Stimulated activated memory B cell treated with anti-CD40 and anti-IgM and Interleukin-4, amounts not matched to agents 10 μg/mL and 1 μg/mL and 100 μg/mL, for 72 hours (primary cell): ENCODE data around the gene PER1.

ENCODE experiments used
- ATAC-seq: fragments of 150-1000 bp; cut with Tn5 transposase; 2 replicates; pipeline ENCODE4 v1.10.0; 2021
- H3K27ac Mint-ChIP-seq: one replicate; pipeline ENCODE4 v1.8.0; 2022; ENCODE audit warnings: mild to moderate bottlenecking, mixed read lengths
- H3K27me3 Mint-ChIP-seq: one replicate; pipeline ENCODE4 v1.8.0; 2022; ENCODE audit warnings: mixed read lengths
- H3K36me3 Mint-ChIP-seq: one replicate; pipeline ENCODE4 v1.8.0; 2022; ENCODE audit warnings: mixed read lengths
- H3K4me1 Mint-ChIP-seq: one replicate; pipeline ENCODE4 v1.8.0; 2022; ENCODE audit warnings: mixed read lengths
- H3K4me3 Mint-ChIP-seq: one replicate; pipeline ENCODE4 v1.8.0; 2022; ENCODE audit warnings: mild to moderate bottlenecking, moderate library complexity, mixed read lengths
- H3K9me3 Mint-ChIP-seq: one replicate; pipeline ENCODE4 v1.8.0; 2022; ENCODE audit warnings: mixed read lengths

Gene PER1

GRCh38 chr17:8152112-8152775, at the start of gene PER1:
Gene PER1 (minus strand): TSS chr17:8152404. CDS start chr17:8150706, 1,698 bp downstream.
- Mint-ChIP-seq H3K4me3 (peak within 1 kb of the TSS; percentile 83), H3K4me1 (peaks cover 16% of the 10 kb centered on the region), H3K27ac (peak within 1 kb of the TSS; percentile 74)

GRCh38 chr17:8192070-8192815, 40.0 kb upstream of the PER1 start:
- Mint-ChIP-seq H3K4me1 (peaks cover 20% of the 10 kb centered on the region), H3K4me3 (no peak overlapping the region), H3K9me3 (no peaks in the 10 kb centered on the region), H3K36me3 (no peaks in the 10 kb centered on the region), H3K27ac (no peak overlapping the region), H3K27me3 (no peaks in the 10 kb centered on the region)
- ATAC-seq, result no peak

More at GRCh38 chr17:8152112-8152775, at the start of gene PER1:
- Mint-ChIP-seq H3K36me3 (peaks cover 28% of the 10 kb centered on the region), H3K27me3 (no peaks in the 10 kb centered on the region), H3K9me3 (no peaks in the 10 kb centered on the region)
- ATAC-seq, result peak; percentile 39

- H3K27ac Mint-ChIP-seq, result no peak overlapping the region
- H3K4me3 Mint-ChIP-seq, result no peak overlapping the region
- no peaks in the 10 kb centered on the region for H3K36me3 Mint-ChIP-seq
- H3K27me3 Mint-ChIP-seq, result no peaks in the 10 kb centered on the region
- no peaks in the 10 kb centered on the region for H3K9me3 Mint-ChIP-seq
- ATAC-seq, result no peak
- H3K4me1 Mint-ChIP-seq, result peaks cover 6% of the 10 kb centered on the region
Observed at GRCh38 chr17:8190506-8190905, 38.3 kb upstream of the PER1 start.

GRCh38 chr17:8189711-8190477, 37.7 kb upstream of the PER1 start, which contains the start of gene BORCS6:
Gene BORCS6 (minus strand): TSS chr17:8190180. CDS start chr17:8190140, 40 bp downstream.
- no peak within 1 kb of the TSS for H3K4me3 Mint-ChIP-seq
- H3K27me3 Mint-ChIP-seq, result no peaks in the 10 kb centered on the region
- no peaks in the 10 kb centered on the region for H3K9me3 Mint-ChIP-seq
- no peaks in the 10 kb centered on the region for H3K36me3 Mint-ChIP-seq
- peak; percentile 87 for ATAC-seq
- H3K4me1 Mint-ChIP-seq, result peaks cover 6% of the 10 kb centered on the region
- H3K27ac Mint-ChIP-seq, result no peak within 1 kb of the TSS

GRCh38 chr17:8189041-8189710, 37.0 kb upstream of the PER1 start:
- Mint-ChIP-seq H3K36me3 (no peaks in the 10 kb centered on the region), H3K27me3 (no peaks in the 10 kb centered on the region), H3K9me3 (no peaks in the 10 kb centered on the region), H3K4me1 (peaks cover 7% of the 10 kb centered on the region), H3K4me3 (no peak overlapping the region), H3K27ac (no peak overlapping the region)
- no peak for ATAC-seq

GRCh38 chr17:8188263-8188839, 36.1 kb upstream of the PER1 start:
- Mint-ChIP-seq H3K4me1 (peaks cover 11% of the 10 kb centered on the region), H3K4me3 (no peak overlapping the region), H3K36me3 (no peaks in the 10 kb centered on the region), H3K27ac (no peak overlapping the region), H3K27me3 (no peaks in the 10 kb centered on the region), H3K9me3 (no peaks in the 10 kb centered on the region)
- no peak for ATAC-seq

- no peak overlapping the region for H3K27ac Mint-ChIP-seq
- no peak overlapping the region for H3K4me3 Mint-ChIP-seq
- no peaks in the 10 kb centered on the region for H3K36me3 Mint-ChIP-seq
- ATAC-seq, result peak; percentile 47
- H3K4me1 Mint-ChIP-seq, result peaks cover 11% of the 10 kb centered on the region
- H3K27me3 Mint-ChIP-seq, result no peaks in the 10 kb centered on the region
- no peaks in the 10 kb centered on the region for H3K9me3 Mint-ChIP-seq
Observed at GRCh38 chr17:8187517-8188262, 35.5 kb upstream of the PER1 start.

GRCh38 chr17:8186787-8187516, 34.7 kb upstream of the PER1 start:
- H3K4me1 Mint-ChIP-seq, result peaks cover 14% of the 10 kb centered on the region
- no peaks in the 10 kb centered on the region for H3K9me3 Mint-ChIP-seq
- no peak overlapping the region for H3K4me3 Mint-ChIP-seq
- H3K36me3 Mint-ChIP-seq, result no peaks in the 10 kb centered on the region
- H3K27ac Mint-ChIP-seq, result no peak overlapping the region
- H3K27me3 Mint-ChIP-seq, result no peaks in the 10 kb centered on the region
- ATAC-seq, result peak; percentile 72

- H3K27me3 Mint-ChIP-seq, result no peaks in the 10 kb centered on the region
- ATAC-seq, result peak; percentile 2
- no peaks in the 10 kb centered on the region for H3K36me3 Mint-ChIP-seq
- H3K27ac Mint-ChIP-seq, result no peak overlapping the region
- H3K9me3 Mint-ChIP-seq, result no peaks in the 10 kb centered on the region
- no peak overlapping the region for H3K4me3 Mint-ChIP-seq
- peaks cover 17% of the 10 kb centered on the region for H3K4me1 Mint-ChIP-seq
Observed at GRCh38 chr17:8186446-8186786, 34.2 kb upstream of the PER1 start.

GRCh38 chr17:8185582-8186445, 33.6 kb upstream of the PER1 start:
- peak; percentile 56 for ATAC-seq
- H3K36me3 Mint-ChIP-seq, result no peaks in the 10 kb centered on the region
- H3K4me3 Mint-ChIP-seq, result no peak overlapping the region
- H3K27ac Mint-ChIP-seq, result no peak overlapping the region
- peaks cover 16% of the 10 kb centered on the region for H3K4me1 Mint-ChIP-seq
- no peaks in the 10 kb centered on the region for H3K27me3 Mint-ChIP-seq
- no peaks in the 10 kb centered on the region for H3K9me3 Mint-ChIP-seq

GRCh38 chr17:8176998-8177731, 25.0 kb upstream of the PER1 start:
- H3K9me3 Mint-ChIP-seq, result no peaks in the 10 kb centered on the region
- peak overlapping the region; percentile 84 for H3K27ac Mint-ChIP-seq

GRCh38 chr17:8176197-8176940, 24.2 kb upstream of the PER1 start, which contains the start of gene TMEM107:
Gene TMEM107 (minus strand): TSS chr17:8176380. CDS start chr17:8176286, 94 bp downstream.
- Mint-ChIP-seq H3K4me3 (peak within 1 kb of the TSS; percentile 88), H3K27ac (peak within 1 kb of the TSS; percentile 84), H3K9me3 (no peaks in the 10 kb centered on the region), H3K4me1 (peaks cover 56% of the 10 kb centered on the region), H3K36me3 (no peaks in the 10 kb centered on the region), H3K27me3 (no peaks in the 10 kb centered on the region)
- peak; percentile 70 for ATAC-seq

More at GRCh38 chr17:8176998-8177731, 25.0 kb upstream of the PER1 start:
- Mint-ChIP-seq H3K27me3 (no peaks in the 10 kb centered on the region), H3K4me1 (peaks cover 54% of the 10 kb centered on the region), H3K36me3 (no peaks in the 10 kb centered on the region), H3K4me3 (peak overlapping the region; percentile 88)
- ATAC-seq, result no peak
